ENCODE results near the gene DPYSL3.

Gene DPYSL3

DNA sequence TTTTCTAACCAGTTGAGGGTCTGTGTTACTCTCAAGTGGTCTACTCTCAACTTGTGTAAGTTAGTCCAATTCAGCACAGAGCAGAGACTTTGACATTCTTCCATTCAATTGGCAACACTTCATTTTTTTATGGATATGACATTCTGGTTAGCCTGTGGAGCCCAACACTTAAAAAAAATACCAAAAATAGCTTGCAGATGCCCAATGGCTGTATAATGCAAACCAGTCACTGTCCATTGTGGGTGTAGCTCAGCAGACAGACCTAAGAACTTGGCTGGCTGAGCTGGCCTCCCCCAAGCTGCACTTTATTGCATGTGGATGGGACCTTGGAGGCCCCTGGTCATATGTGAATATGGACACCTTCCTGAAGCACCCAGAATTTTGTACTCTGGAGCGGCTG lies 103.2 kb downstream of the DPYSL3 start:
- no peak for DNase-seq (ENCODE audit: low read depth in 4 of 4, low spot score in 1 of 4)

DNA sequence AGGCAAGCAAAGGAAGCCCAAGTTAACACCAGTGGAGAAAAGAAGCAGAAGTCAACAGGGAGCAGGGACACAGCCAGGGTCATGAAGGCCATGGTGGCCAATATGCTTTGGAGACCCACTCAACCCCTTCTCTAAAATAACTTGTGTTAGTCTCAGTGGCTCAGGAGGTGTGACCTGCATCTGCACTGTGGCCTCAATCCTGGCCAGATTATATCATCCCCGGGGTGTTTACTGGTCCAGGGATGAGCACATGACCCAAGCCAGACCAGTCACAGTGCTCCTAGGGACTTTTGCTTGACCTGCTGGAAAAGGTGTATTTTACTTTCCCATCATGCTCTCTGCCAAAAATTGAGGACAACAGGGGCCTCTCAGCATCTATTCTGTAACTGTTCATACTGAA lies 105.2 kb downstream of the DPYSL3 start:
- DNase-seq (ENCODE audit: low read depth in 4 of 4, low spot score in 1 of 4), result no peak

DNA sequence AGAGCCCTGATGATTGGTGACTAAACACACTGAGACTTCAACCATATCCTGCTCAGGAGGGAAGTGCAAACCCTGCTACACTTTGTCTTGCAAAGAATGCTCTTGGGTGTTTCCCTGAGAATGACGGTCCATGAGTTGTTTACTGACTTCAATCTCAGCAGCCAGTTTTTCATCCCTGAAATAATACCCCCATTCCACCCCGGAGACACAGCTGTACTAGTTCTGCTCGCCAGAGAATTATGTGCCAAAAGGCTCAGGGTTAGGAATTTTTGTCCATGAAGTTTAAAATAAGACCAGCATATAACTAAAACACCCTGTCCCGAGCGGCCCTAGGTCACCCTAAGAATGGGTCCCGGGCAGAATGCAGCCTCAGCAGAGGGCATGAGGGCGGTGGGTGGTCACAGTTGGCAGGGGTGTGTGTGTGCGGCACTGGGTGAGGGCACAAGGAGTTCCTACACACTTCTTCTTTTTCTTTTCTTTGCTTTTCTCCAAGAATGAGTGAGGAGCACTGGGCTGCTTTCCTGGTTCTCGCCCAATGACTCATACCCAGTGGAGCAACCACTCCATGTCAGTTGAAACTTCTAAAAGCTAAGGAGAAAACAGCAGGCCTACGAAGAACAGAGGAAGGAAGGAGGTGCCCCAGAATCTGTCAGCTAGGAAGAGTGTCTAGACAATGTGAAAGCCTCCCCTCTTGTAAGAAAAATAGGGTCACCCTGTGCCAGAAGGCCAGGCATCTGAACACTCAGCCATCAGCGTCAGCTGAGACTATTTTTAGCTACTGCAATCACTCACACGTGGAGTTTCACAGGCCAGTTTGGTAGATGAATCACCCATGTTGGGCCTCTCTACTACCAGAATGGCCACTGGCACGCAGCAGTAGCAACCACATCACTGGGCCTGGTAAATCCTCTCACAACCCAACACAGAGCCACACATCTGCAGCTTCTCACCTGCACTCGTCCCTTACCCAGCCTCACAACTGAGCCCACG lies 105.9 kb downstream of the DPYSL3 start:
- DNase-seq (ENCODE audit: low read depth in 4 of 4, low spot score in 1 of 4), result no peak

DNA sequence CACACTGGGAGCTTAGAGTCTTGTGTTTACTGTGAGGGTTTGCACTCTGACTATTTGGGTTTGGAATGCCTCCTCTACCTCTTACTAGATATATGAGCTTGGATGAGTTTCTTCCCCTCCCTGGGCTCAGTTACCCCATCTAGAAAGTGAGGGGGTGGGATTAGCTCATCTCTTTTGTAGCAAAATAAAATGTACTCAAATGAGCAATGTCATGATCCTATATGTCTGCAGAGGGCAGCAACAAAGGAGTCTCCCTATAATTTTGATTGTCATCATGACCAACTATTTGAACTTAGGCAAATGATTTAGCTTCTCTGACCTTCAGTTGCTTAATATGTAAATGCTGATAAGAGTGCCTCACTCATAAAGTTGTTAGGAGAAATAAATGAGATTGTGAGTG lies 109.0 kb downstream of the DPYSL3 start:
- no peak for DNase-seq (ENCODE audit: low read depth in 4 of 4, low spot score in 1 of 4)

DNA sequence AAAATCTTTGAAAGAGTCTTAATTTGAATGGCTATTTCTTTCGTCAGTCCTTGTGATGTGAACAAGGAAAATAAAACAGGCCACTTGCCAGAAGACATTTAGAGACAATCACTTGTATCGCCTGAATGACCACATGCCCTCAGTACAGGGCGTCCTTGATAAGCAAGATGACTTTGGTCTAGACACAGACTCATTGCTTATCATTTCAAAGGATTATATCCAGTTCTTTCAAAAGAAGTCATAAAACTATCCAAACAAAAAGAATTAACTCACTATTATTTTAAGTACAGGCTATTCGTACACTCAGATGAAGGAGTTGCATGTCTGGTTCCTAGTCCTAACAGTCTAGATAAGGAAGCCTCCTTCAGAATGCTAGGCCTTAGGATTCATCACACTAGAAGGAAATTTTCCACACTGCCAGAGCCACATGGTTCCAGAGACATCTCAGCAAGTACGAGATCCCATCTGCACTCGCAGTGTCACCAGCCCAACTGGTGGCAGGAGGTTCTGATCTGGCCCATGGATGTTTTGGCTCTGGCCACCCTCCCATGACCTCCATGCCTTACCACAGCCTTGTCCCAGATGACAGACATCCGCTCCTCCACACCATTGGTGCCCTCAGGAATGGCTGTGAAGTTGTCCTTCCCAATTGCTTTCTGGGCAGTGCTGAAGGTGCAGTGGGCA lies 109.6 kb downstream of the DPYSL3 start:
- no peak for DNase-seq (ENCODE audit: low read depth in 4 of 4, low spot score in 1 of 4)

DNA sequence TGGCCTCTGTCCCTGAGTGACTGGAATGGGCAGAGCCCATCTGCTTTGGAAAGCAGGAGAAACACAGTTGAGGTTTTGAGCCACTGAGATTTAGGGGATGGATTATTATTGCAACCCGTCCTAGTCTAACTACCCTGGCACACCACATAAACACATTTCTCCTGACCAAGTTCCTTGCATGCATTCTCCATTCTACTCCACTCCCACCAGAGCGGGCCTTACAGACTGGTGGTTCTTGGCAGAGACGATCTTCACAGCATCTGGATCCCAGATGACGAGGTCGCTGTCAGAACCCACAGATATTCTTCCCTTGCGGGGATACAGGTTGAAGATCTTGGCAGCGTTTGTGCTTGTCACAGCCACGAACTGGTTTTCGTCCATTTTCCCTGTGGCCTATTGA lies 111.0 kb downstream of the DPYSL3 start:
- DNase-seq (ENCODE audit: low read depth in 4 of 4, low spot score in 1 of 4), result no peak

DNA sequence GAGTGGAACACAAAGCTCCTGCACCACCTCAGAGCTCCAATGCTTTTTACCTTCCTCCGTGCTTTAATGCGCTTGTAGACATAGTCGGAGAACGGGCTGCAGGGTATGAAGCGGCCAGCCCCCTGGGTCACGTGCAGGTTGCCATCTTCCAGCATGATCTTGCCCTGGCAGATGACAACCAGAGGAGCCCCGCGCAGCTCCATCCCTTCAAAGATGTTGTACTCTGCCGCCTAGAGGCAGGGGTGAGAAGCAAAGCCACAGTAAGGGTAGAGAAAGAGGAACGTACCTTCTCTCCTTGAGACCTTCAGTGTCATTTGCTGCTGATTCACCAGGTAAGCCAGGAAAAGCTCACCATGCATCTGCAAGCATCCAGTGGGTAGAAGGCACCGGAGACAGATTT lies 112.3 kb downstream of the DPYSL3 start:
- no peak for DNase-seq (ENCODE audit: low read depth in 4 of 4, low spot score in 1 of 4)

DNA sequence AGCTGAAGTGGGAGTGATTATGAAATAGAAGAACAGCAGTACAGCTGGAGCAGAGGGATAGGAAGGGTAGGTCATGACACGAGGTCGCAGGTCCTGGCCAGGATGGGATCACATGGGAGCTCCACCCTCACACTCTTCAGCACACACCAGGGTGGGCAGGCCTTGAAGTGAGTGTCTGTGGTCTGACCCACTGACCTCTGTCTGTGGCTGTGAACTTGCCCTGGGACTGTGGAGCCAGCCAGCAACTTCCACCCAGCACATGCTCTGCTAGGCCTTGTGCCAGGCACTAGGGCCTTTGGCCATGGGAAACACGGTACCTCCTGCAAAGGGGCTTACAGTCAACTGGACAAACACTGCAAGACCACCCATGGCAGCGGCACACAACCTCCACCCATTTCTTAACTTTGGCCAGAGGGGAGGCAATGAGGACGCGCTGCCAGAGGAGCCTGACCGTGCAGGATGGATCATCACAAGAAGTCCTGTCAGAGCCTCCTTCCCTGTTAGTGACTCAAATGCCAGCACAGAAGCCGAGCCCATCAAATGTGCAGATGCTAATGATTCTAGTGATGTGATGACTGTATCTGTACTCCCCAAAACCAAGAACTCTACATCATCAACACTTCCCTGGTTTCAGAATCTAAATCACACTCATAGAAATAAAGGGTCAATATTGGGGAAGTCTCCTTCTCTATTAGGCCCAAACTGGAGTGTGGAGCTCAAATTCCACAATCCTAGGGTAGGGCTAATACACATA lies 113.6 kb downstream of the DPYSL3 start:
- no peak for DNase-seq (ENCODE audit: low read depth in 4 of 4, low spot score in 1 of 4)

DNA sequence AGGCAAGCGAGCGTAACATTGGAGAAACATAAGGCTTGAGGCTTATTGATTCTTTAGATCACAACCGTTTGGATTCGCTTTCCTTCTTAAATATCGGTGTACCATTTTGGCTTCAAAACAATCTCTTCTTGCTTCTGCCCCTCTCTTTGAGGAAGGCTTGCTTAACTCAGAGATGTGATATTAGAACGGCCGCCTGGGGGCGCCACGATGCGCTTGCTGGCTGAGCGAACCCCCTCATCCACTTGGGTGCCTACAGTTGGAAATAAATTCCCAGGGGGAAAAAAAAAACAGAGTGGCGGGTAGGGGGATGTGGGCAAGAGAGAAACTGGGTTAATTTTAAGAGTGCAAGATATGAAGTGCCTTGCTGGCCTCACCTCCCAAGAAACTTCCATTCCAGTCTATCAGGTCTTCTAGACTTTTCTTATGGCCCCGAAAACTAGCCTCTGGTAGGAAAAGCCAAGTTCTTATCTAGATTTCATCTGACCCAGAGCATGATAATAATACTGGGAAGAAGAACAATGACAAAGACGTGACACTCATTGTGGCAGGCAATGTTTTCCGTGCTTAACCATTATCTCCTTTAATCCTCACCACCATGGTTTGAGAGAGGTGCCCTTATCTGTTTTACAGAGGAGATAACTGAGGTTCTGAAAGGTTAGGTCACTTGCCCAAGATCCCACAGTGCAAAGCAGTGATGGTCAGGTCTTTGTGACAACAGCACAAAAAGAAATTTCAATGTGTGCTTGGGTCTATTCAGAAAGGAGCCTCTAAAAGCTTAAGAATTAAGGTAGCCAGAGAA lies 115.8 kb downstream of the DPYSL3 start:
- no peak for DNase-seq (ENCODE audit: low read depth in 4 of 4, low spot score in 1 of 4)

DNA sequence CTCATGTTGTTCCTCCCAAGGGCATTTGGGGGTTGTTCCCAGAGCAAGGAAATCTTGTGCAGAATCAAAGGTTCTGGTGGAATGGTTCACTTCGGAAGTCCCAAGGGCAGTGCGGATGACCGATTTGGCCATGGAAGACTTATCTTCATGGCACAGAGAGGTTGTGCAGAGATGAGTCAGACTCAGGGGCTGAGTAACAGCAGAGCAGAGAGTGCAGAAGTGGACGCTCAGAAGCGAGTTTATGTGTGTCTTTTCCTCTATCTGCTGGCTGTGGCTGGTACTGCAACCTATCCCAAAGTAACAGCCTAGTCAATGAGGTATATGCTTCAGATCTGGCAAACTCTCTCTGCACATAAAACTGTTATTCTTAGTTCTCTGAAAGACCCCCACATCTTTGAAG lies 118.1 kb downstream of the DPYSL3 start:
- DNase-seq (ENCODE audit: low read depth in 4 of 4, low spot score in 1 of 4), result no peak

DNA sequence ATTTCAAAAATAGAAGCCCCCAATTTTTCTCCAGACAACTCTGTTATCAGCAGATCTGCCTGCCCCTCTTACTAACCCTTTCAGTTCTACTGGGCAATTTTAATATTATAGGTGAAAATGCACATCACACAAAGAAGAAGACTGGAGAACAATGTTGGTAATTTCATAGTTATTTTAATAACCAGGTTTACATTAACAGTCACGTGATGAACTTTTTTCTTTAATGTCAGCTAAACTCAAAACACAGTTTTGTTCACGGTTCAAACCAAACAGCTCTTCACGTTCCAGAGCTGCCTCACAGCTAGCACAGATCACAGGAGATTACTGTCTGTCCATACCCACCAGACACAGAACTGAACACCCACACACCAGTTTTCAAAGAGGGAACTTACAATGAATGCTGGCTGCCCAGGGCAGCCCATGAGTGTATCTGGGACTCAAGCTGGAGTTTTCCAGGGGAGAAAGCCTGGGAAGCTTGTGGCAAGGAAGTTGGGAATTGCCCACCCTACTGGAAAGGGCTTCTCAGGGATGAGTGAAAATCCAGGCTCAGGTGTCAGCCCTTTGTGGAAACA lies 119.1 kb downstream of the DPYSL3 start:
- no peak for DNase-seq (ENCODE audit: low read depth in 4 of 4, low spot score in 1 of 4)

DNA sequence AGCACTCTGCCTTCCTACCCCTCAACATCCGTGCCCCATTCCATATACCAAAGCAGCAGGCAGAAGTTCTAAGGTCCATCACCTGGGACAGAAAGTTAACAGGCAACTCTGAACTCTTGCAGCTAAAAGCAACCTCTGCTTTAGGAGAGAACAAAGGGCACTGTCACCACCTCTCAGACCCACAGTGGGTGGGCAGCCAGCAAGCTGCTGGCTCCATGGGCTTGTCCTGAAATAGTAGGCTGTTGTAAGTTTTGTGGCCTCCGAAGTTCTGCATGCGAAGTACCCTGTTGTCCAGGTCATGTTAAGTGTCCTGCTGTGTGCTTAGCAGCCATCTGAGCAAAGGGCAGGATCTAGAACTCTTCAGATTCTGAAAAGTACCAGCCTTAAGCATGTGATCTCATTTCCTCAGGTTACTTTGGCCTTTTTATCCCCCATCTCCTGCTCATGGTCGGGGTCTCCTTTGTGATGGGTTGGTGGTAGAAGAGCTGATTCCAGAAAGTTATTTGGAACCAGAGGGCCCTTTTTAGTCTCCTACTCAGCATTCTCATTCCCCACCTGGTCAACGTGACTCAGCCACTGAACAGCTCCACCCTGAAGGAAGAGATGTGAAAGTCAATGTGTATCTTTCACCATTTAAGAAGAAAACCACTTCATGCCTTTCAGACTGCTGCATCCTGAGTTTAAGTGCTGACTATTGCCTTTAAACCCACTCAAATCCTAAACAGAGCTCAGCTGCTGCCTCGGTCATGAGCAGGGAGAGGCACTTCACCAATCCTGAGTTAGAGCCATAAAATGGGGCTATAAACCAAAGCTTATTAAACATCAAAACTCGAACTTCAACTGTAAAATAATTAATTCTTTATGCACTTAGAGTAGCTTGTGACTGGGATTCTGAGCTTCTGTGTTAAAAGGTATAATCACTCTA lies 121.4 kb downstream of the DPYSL3 start:
- DNase-seq (ENCODE audit: low read depth in 4 of 4, low spot score in 1 of 4), result no peak

DNA sequence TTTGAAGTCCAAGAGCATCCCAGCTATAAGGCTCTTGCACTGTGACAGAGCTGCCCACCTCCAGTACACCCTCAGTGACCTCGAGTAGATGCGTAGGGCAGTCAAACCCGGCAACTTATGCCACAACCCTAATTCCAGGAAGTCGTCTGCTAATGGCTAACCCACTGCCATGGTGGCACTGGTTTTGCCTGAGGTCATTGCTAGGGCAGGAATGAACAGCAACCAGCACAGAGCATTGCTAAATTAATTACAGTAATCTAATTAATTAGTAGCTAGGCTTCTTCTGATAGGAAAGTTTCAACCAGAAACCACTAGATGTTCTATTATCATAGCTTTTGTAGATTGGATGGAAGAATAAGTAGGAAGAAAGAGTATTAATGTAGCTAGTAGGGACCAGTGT lies 122.8 kb downstream of the DPYSL3 start:
- no peak for DNase-seq (ENCODE audit: low read depth in 4 of 4, low spot score in 1 of 4)

DNA sequence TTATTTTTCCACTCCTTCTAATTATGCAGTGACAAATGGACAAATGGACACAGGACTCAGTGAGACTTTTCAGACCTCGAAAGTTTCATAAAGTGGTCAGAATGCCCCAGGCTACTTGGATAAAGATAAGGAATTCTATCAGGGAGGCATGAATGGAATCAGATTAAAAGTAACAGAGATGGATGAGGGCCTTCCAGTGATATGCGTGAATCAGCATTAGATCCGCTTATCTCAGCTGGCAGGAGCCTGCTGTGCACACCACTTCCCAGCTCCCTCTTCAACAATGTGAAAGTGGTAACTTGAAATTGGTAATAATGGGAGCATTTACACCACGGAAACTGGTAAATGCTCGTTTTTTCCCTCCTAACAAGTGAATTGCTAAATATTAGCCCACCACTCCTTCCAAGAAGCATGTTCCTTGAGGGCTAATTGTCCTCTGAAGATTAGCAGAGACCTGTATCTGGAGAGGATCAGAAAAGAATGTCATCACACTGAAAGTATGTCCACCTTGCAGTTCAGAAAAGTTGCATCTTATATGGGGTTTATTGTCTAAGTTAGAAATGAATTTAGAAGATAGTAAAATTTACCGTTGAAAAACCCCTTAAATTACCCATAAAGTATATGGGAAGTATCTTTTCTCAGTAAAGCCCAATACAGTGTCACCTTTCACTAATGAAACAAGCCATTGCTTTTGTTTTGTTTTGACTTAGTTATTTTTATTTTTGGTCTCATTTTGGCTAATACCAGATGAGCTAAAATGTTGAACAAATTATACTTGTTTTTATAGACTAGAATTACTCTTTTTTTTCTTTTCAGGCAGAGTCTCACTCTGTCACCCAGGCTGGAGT lies 125.3 kb downstream of the DPYSL3 start:
- no peak for DNase-seq (ENCODE audit: low read depth in 4 of 4, low spot score in 1 of 4)

DNA sequence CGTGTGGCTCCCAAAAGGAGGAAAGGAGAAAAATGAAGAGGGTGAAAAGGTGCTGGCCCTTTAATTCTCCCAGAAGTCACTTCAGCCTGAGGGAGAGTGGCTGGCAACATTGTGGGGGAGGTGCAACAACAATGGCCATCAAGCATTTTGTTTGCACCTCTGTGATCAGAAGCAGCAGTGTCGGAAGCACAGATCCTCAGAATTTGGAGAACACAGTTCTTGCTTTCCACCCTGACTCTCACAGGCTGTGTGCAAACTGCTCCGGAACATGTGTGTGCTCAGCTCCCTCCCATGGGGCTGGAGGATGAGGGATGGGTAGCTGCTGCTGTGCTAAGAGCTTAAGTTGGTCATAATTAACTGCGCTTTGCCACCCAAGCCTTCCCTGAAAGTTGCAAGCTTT lies 127.1 kb downstream of the DPYSL3 start:
- no peak for DNase-seq (ENCODE audit: low read depth in 4 of 4, low spot score in 1 of 4)

DNA sequence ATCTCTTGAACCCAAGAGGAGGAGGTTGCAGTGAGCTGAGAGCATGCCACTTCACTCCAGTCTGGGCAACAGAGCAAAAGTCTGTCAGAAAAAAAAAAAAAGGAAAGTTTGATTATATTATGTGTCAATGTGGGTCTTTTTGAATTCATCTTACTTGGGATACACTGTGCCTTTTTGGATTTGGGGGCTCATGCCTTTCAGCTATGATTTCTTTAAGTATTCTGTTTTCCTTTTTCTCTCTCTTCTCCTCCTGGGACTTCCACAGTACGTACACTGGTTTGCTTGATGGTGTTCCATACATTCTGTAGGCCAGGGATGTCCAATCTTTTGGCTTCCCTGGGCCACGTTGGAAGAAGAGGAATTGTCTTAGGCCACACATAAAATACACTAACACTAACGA lies 128.3 kb downstream of the DPYSL3 start:
- no peak for DNase-seq (ENCODE audit: low read depth in 4 of 4, low spot score in 1 of 4)

DNA sequence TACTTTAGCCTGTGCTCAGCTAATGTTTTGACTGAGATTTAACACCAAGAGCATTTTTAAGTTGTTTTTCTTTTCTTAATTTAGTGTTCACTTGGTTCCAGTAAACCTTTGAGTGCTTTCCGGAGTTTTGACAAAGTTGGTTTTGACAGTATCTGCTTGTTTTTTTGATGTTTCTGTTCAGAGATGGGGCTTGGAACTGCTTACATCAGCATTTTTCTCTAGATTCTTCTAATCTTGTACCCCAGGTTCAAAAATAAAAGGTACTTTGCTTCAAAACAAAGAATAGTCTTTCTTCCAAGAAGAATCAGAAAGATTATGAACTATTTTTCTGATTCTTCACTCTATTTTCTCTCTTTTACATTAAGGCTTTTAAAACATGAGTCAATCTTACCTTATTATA lies 132.2 kb downstream of the DPYSL3 start:
- no peak for DNase-seq (ENCODE audit: low read depth in 4 of 4, low spot score in 1 of 4)

DNA sequence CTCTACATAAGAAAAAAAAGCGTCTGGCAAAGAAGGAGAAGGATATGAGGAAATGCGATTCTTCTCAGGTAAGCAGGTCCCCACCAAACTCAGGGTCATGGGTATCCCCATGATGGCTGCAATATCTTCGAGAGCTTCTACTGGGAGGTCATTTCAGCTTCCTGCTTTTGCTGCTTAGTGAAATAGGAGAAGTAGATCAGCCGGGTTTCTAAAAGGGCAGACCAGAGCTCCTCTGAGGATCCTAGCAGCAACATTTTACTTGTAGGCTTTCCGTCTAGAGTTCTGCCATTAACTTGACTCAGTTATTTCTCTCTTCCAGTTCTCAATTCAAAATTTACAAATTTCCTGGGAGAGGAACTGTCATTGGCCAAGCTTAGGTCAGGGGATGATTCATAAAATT lies 134.7 kb downstream of the DPYSL3 start:
- DNase-seq (ENCODE audit: low read depth in 4 of 4, low spot score in 1 of 4), result no peak

DNA sequence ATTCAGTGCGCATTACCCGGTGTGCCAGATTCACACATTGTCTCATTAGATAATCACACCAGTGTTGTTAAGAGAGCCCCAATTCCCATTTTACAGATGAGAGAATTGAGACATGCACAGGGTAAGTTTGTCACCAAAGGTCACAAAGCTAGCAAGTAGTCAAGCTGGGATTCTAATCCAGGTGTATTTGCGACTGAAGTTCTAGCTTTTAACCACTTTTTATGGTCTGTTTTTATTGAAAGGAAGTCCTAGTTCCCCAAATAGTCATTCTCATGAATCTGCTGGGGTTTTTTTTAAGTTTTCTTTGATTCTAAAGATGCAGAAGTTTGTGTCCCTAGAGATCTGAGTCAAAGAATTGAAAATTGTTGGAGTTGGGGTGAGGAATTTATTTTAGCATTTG lies 136.5 kb downstream of the DPYSL3 start:
- DNase-seq (ENCODE audit: low read depth in 4 of 4, low spot score in 1 of 4), result no peak
